NCI-H774 (cell line): ENCODE measurements around the gene NEUROG3.

Experiments
- DNase-seq: peaks from one replicate; lab custom pipeline; 2025; lab: John Stamatoyannopoulos, UW

Gene NEUROG3, protein sequence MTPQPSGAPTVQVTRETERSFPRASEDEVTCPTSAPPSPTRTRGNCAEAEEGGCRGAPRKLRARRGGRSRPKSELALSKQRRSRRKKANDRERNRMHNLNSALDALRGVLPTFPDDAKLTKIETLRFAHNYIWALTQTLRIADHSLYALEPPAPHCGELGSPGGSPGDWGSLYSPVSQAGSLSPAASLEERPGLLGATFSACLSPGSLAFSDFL

DNA sequence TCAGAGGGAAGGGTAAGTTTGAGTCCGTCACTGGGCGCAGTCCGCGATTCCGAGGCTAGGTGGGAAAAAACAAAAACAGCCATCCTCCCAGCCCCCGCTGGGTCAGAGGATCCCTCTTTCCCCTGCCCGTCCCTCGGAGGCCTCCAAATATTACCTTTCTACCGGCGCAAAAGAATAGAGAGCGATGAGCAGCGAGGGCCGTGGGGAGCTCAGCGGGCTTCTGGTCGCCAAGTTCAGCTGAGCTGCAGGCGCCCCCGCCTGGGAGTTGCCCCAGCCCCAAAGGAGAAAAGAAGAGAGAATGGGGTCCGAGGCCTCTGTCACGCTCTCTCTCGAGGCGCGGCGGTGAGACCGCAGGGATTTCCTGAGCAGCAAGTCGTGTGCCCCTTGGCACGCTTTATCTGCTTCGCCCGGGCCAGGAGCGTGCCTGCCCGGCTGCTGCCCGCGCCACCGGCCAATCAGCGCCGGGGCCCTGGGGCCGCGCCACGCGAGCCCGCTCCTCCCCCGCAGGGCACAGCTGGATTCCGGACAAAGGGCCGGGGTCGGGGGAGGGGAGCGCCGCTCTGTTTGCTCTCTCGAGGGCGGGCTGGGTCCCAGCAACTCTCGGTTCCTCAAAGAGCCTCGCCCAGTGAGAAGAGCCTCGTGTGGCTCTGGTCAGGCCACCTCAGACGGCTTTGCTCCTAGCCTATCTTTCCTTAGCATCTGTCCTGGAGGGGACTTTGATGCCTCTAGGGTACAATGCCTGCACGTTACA lies at the start of gene NEUROG3:
TSS of gene NEUROG3 (minus strand) at position 367 of the 751 bp plus-strand sequence. CDS start 379 bp downstream, outside the sequence.
- DNase-seq, result peak; percentile 55

DNA sequence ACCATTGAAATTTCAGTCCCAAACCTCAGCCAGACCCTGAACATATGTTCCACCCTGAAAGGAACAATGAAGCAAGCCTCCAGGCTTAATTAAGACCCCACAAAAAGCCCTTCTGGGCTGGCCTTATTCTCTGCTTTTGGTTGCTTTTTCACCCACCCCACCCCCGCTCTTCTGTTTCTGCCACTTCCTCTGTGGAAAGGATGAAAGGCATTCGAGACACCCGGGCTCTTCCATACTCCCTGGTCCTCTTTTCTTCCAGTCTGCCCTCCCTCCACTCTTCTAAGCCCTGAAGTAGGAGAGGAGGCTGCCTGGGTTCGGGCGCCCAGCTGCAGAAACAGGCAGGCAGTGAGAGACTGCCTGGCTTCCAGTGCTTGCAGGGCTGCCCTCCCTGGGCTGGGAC lies 47.4 kb upstream of the NEUROG3 start:
- no peak for DNase-seq

DNA sequence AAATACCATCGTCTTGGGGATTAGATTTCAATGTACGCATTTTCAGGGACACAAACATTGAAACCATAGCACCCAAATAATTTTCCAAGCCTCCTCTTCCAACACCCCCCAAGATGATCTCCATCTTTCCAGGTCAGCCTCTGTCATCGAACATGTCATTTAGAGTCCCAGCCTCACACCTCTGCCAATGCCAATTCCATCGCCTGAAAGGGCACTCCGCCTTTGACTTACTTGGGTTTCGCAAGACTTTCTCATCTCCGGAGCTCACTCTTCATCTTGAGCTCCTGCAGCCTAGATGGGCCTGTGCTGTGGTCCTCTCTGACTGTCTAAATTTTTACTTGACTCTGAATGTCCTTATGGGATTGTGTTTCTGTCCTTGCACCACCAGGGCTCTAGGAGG lies 46.4 kb upstream of the NEUROG3 start:
- DNase-seq, result no peak

DNA sequence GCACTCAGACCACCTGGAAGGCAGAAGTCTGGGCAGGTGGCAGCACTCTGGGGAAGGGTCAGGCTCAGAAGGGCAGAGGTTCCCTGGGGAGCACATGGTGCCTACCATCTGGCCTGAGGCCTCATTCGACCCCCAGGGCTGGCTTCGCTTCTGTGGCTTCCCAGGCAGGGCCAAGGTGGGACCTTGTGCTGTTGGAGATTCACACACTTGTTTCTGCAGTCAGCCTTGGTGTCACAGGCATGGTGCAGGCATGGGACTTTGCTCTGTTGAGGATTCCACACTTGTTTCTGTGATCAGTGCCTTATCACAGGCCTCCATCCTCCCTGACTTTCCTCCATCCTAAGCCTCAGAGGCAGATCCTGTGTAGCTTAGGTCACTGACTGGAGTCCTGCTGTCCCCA lies 45.5 kb upstream of the NEUROG3 start:
- DNase-seq, result no peak

DNA sequence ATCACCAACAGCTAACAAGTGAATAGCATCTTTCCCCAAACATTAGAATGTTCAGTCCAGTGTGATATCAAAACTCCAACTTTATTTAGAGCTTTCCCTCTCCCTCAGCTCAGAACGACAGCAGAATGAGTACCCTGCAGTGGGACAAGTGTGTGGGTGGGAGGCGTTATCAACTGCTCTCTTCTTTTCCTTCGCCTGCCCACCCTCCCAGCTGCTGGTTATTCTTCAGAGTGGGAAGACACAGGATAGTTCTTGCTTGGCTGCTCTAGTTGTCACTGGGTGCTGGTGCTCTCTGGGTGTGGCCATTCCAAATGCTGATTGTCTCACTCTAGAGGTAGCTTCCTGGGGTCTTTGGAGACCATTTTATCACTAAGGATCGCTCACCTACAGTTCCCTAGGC lies 43.1 kb upstream of the NEUROG3 start:
- no peak for DNase-seq

DNA sequence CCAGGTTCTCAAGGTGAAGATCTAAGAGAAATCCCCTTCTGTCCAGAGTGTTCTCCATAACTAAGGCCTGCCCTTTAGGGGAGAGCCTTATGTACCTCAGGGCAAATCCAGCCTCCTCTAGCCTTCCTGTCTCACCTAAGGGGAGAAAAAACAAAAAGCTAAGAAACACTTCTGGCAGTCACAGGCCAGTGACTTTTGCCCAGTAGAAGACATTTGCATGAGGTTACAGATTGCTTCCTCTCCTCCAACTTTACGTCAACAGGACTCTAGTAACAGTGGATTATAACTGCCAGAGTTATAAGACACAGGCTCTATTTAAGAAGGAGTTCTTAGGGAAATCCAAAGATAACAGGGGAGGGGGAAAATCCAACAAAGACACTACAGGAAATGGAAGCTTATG lies 40.9 kb upstream of the NEUROG3 start:
- DNase-seq, result no peak

DNA sequence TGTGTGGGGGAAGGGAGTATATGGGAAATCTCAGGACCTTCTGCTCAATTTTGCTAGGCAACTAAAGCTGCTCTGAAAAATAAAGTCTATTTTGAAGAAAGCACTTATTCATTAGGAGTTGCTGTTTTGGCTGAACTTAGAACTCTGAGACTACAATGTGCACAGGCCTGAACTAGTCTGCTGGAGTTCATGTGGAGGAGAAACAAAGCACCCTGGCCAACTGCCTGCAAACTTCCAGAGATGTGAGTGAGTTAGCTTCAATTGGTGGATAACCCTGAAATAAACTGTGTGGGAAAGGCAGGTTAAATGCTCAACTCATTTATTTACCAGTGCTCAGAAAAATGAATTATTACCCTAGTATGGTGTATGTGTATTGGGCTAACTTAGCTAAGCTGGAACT lies 39.5 kb upstream of the NEUROG3 start:
- no peak for DNase-seq

DNA sequence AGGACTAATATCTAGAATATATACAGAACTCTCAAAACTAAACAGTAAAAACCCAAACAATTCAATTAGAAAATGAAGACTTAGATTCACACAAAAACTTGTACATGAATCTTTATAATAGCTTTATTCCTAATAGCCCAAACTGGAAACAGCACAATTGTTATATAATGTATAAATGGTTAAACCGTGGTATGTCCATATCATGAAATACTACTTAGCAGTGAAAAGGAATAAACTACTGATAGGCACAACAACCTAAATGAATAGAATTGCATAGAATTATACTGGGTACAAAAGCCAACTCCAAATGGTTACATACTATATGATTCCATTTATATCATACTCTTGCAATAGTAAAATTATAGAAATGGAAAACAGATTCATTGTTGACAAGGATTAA lies 35.9 kb upstream of the NEUROG3 start:
- no peak for DNase-seq

DNA sequence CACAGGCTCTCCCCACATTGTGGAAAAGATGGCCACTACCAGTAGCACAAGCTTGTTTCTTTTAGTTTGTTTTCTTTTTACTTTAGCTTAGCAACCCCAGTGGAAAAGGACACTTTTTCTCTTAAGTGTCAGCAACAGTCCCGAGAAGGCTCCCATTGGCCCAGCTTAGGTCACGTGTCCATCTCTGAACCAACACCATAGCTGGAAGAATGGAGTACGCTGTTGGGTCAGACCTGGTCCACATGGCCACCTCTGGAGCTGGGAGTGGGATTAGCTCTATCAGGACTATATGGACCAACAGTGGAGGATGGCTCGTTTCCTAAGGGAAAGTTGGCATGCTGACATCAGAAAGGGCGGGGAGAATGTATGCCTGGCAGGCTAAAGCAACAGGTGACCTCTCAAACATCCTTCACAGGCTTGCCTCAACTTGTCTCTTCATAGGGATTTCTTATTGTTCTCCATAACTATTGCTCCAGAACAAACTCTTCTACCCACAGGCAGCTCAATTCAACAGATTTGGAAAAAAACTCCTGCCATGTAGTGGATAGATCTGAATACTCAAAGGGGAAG lies 27.6 kb upstream of the NEUROG3 start:
- no peak for DNase-seq

DNA sequence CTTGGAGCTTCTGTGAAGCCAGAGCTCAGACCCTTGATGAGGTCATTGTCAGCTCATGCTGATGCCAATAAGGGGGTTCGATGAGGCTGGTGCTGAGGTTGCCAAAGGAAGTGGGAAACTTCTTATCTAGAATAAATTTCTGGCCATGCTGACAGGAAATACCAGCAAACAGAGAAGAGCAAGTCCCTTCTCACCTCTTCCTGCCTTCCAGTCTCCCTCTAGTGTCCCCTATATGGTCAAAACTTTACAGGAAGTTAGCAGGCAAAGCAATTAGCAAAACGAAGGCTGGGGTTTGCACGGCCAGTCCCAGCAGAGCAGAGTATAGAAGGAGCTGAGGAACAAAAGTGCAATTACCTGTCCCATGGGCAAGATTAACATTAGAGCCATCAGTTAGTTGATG lies 15.1 kb upstream of the NEUROG3 start:
- no peak for DNase-seq

DNA sequence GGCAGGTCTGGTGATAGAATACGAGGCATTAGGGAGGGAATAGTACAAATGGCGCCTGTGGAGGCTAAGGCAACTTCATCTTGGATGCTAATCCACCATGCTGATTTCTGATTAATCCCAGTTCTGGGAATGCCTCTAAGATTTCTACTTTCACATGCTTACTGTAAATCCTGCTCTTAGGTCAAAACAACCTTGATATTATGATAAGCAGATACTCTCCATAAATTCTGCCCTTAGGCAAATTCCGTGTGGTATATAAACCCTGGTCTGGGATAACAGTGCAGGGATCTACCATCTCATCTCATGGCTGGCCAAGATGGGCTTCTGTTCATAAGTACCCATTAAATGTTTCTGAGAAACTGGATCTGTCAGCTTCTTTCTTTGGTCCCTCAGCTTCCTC lies 11.4 kb upstream of the NEUROG3 start:
- no peak for DNase-seq

DNA sequence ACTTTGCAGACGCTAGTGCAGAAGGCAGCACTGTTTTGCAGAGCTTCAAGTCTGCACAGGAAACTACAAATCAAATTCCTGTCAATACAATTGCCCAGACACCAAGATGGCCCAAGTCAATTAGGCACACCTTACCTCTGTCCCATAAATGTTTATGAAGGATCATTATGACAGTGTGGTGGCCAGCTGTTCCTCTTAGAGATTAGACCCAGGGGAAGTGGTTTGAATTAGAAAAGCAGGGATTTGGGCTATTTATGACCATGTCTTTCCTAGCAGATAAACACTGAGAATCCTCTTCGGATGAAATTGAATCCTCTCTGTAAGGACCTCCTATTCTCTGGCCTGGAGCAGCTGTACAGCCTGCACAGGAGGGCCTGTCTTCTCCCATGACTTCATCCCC lies 9.9 kb upstream of the NEUROG3 start:
- no peak for DNase-seq

DNA sequence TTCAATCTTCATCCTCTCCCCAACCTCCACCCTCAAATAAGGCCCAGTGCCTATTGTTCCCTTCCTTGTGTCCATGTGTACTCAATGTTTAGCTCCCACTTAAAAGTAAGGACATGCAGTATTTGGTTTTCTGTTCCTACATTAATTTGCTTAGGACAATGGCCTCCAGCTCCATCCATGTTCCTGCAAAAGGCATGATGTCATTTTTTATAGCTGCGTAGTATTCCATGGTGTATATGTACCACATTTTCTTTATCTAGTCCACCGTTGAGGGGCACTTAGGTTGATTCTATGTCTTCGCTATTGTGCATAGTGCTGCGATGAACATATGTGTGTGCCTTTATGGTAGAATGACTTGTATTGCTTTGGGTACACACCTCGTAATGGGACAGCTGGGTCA lies 7.2 kb upstream of the NEUROG3 start:
- DNase-seq, result no peak

DNA sequence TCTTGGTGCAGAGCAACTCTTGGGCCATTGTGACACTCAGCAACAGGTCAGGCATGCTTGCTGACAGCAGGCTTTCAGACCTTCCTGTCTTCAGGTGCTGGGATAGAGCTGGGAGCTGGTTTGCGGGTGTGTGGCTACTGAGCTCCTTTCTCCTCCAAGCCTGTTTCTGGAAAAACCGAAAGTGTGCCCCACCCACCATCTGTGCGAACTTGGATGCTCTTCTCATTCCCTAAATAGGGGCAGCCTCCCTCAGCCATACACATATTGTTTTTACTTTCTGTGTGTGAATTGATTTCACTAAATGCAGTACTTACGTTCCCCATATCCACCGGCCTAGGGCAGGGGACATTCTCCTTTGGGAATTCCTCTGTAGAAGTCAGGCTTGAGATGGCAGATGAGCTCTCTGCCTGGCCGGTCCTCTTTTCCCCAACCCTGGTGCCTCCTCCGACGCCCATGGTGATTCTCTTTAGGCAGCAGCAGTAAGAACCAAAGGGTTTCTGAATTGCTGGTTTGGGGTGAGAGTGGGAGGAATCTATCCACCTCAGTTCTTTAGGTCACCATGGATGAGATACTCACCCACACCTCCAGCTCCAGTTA lies 6.3 kb upstream of the NEUROG3 start:
- no peak for DNase-seq

DNA sequence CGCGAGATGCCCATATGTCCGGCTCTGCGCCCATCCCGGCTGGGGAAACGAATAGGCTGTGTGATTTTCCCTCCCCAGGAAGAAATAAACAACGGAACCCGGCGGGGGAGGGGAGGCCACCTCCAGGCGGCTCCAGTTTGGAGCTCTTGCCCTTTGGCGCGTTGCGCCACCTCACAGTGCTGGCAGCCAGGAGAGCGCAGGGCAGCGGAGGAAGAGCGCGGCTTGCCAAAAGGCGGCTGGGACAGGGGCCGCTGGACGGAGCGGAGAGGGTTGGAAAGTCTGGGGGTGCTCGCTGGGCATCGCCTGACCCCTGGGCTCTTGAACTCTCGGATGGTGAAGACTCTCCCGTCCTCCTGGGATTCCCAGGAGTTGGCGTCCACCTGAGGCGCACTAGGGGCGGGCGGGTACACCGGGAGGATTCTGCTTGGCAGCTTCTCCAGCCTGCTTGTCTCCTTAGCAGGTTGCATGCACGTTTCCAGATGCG lies 5.3 kb upstream of the NEUROG3 start:
- DNase-seq, result peak; percentile 13

DNA sequence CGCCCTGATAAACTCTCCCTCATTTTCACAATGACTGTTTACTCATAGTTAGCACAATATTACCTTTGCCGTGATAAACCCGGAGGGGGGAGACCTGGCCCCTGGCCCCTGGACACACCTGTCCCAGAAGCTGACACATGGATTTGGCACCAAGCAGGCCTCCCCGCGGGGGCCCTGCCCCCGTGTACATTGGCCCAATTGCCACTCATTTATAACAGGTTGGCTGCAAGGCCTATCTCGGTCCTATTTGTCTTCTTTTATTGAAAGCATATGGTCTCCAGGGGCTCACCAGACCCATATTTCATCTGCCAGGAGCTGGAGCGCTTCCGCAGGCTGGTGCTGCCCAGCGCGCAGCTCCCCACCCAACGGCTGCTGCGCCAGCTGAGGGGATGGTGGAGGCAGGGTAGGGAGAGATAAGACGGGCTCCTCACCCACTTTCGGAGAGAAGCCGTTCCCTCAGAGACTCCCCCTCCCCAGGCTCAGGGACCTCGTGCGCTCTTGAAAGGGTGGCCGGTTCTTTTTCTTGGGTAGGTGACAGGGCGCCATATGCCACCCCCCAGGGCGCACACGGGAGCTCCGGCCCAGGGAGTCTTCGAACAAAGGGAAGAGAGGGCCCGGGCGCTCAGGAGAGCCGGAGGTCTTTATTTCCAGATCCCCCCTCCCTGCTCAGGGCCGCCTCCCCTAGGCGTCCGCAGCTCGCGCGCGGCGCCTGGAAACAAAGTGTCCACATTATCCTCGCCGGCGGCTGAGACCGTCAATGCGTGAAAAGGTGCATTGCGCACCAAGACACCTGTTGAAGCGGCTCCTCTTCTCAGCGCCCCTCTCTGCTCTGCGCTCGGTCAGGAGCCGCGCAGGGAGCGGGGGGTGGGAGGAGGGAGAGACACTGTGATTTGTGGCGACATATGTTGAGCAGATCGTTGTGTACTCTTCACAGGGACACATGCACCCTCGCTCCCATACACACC lies 4.3 kb upstream of the NEUROG3 start:
- peak; percentile 86 for DNase-seq

DNA sequence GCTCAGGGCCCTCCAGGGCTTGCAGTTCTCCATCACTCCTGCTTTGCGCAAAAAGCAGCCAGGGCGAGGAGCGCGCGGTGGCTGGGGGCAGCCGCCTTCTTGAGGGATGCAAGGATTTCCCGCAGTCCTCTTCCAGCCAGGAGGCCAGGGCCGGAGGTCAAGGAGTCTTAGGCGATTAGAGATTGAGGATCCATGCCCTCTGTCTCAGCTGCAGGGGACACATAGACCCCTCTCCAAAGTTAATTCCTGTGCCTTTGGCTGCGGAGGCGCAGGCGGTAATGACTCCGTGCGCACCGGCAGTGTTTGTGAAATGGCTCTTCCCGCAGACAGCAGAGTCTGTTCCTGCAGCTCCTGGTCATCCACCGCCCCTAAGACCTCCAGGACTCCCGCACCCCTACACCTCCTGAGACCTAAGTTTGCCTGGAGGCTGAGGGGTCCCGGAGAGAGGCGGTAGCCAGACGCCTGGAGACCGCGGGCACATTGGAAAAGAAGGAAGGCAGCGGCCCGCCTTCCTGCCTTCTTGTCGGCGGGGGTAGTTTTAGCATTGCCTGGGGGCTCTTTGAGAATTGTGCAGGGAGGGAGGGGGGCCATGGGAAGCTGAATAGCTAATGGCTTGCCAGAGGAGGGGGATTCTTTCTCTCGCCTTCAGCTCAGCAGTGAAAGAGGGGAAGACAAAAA lies 3.3 kb upstream of the NEUROG3 start:
- DNase-seq, result no peak

DNA sequence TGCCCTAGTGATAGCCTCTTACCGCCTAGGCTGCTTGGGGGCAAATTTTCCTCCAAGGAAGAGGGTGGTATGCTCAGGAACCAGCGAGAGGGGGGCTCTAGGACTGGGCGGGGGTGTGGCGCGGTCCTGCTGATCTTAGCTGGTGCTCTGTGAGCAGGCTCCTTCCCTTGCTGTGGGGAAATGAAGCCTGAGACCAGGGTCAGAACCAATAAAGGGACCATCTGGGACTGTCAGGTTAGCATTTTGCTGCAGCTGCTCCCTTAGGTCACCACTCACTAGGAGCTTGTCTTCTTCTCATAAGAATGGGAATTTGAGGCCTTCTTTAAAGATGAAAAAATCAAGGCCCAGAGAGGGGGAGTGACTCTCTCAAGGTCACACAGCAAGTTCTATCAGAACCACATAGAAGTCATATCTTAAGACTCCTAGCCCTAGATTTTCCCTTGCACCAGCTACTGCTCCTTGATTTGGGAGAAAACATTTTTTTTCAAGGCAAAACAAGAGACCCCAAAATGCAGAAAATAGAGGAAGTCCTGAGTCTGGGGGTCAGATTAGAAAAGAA lies 2.0 kb upstream of the NEUROG3 start:
- DNase-seq, result no peak

DNA sequence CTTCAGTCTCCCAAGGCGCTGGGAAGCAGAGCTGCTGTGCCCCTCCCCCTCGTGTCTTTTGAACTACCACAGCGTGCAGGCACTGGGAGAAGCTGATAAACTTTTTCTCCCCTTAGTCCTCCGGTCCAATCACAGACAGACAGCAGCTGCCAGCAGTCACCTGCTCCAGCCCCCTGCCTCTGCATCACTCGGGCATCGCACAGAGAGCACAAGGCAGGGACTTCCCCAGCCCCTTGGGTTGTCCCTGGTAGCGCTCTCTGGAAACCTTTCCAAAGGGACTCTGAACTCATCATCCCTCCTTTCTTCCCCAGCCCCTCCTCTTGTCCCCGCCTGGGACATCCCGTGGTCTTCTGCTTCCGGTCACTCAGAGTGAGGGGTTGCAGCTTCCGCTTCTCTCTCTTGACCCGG lies 1.4 kb upstream of the NEUROG3 start:
- no peak for DNase-seq

DNA sequence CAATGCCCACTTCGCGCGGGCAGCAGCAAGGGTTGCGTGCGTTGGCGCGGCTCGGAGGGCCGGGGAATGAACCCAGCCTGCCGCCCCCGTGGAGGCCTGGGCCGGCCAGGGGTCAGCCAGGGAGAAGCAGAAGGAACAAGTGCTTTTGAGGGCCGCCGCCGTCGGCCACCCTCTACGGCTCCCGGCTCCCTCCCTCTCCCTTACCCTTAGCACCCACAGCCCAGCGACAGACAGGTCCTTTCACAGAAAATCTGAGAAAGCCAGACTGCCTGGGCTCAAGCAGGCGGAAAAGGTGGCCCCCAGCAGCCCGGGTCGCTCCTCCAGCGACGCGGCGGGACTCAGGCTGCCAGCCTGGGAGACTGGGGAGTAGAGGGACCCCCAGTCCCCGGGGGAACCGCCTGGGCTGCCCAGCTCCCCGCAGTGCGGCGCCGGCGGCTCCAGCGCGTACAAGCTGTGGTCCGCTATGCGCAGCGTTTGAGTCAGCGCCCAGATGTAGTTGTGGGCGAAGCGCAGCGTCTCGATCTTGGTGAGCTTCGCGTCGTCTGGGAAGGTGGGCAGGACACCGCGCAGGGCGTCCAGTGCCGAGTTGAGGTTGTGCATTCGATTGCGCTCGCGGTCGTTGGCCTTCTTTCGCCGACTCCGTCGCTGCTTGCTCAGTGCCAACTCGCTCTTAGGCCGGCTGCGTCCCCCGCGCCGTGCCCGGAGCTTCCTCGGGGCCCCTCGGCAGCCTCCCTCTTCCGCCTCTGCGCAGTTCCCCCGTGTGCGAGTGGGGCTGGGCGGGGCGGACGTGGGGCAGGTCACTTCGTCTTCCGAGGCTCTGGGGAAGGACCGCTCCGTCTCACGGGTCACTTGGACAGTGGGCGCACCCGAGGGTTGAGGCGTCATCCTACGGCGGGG lies 815 bp downstream of the NEUROG3 start:
- no peak for DNase-seq
